Lung (tissue), 12 donors: ENCODE data around the gene EML1. TPM values are rescaled to one million over a fixed set of nuclear protein-coding genes. Genes with fewer than 3 reads are reported as not detected.

Source experiments
- ATAC-seq: fragments of 200-7000 bp; cut with Tn5 transposase; one replicate; pipeline ENCODE4 v1.9.1; 2020; ENCODE audit warnings: moderate number of reproducible peaks; ENCODE audit not compliant: insufficient read depth, low FRiP score
- DNase-seq, 3 donors: peaks; one replicate each; pipeline ENCODE4 v3.0.0-alpha.2; 2013 to 2017
- H3K27ac ChIP-seq, 2 donors: one replicate each; pipeline ENCODE4 v1.5.1; 2013; ENCODE audit warnings: mild to moderate bottlenecking in 2 of 2, moderate library complexity in 2 of 2, control low read depth in 1 of 2, inconsistent platforms in 1 of 2, low read depth in 1 of 2, low read length in 1 of 2
- H3K27me3 ChIP-seq, 3 donors: one replicate each; pipeline ENCODE4 v1.5.1; 2013; ENCODE audit warnings: low read length in 2 of 3; ENCODE audit not compliant: control insufficient read depth in 3 of 3, insufficient read depth in 3 of 3
- H3K36me3 ChIP-seq, 4 donors: one replicate each; pipeline ENCODE4 v1.5.1; 2013; ENCODE audit warnings: low read length in 4 of 4, mild to moderate bottlenecking in 1 of 4, moderate library complexity in 1 of 4; ENCODE audit not compliant: control insufficient read depth in 4 of 4, insufficient read depth in 4 of 4
- H3K4me1 ChIP-seq, 5 donors: one replicate each; pipeline ENCODE4 v1.5.1; 2013; ENCODE audit warnings: low read length in 5 of 5, mild to moderate bottlenecking in 2 of 5, moderate library complexity in 1 of 5; ENCODE audit not compliant: control insufficient read depth in 5 of 5, insufficient read depth in 5 of 5
- H3K4me3 ChIP-seq: one replicate; pipeline ENCODE4 v1.5.1; 2013; ENCODE audit warnings: mild to moderate bottlenecking, control low read depth, moderate library complexity
- H3K9ac ChIP-seq, 2 donors: one replicate each; pipeline ENCODE4 v1.5.1; 2013; ENCODE audit warnings: low read length in 2 of 2, control low read depth in 1 of 2; ENCODE audit not compliant: insufficient read depth in 1 of 2
- H3K9me3 ChIP-seq, 4 donors: one replicate each; pipeline ENCODE4 v1.5.1; 2013; ENCODE audit warnings: low read length in 3 of 4, mild to moderate bottlenecking in 1 of 4, moderate library complexity in 1 of 4; ENCODE audit not compliant: control insufficient read depth in 4 of 4, insufficient read depth in 3 of 4
- CTCF ChIP-seq: IDR thresholded peaks from 2 replicates; pipeline ENCODE4 v1.5.1; 2012; ENCODE audit warnings: mild to moderate bottlenecking; ENCODE audit errors: control extremely low read depth, extremely low read depth
- WGBS, 2 donors: extraction: QIAGEN DNeasy Blood & Tissue Kit; methylation state at CpG; one replicate each; pipeline ENCODE4 v1.1.7; 2013; 5-methylcytosine and 5-hydroxymethylcytosine counted together
- polyA plus RNA-seq, 2 donors: library from polyadenylated mRNA; stranded (reverse); fragments of 200-250 nt; gene quantifications; one replicate each; pipeline ENCODE4 v1.2.1, GENCODE V29; 2013
- total RNA-seq, 2 donors: library from RNA; depleted of rRNA in 1 of 2; stranded (reverse); fragments of >200 nt in 1 of 2; gene quantifications; one replicate each; pipeline ENCODE4 v1.2.1, GENCODE V29; 2014 to 2021
- donor health status: control.
- donor health status: control.
- donor health status: Bipolar disorder and iron deficiency.
- donor health status: healthy.
- donor health status: DM: yes; HTN: yes; CAD: no.

Gene EML1
- total and polyA plus RNA-seq, 4 donors, result 6.7 to 88.0 (median 22.8) TPM

- DNase-seq (no peak), ATAC-seq (no peak)
- H3K36me3 ChIP-seq, result no peaks in the 10 kb centered on the region
- peaks cover 0 to 3% (median 0%) of the 10 kb centered on the region in 5 donors for H3K4me1 ChIP-seq
- H3K27ac ChIP-seq, result peak overlapping the region in 1 of 2 donors; percentile 3
- 84 to 94% methylated on average over 8 of the region's 8 CpGs for WGBS, 2 donors
- TF ChIP-seq CTCF, result no peak
- H3K4me3 ChIP-seq, result no peak overlapping the region
- no peaks in the 10 kb centered on the region for H3K27me3 ChIP-seq
- H3K9ac ChIP-seq, result no peak overlapping the region
- H3K9me3 ChIP-seq, result no peaks in the 10 kb centered on the region
These were observed 6.7 kb upstream of the EML1 start for GRCh38 chr14:99786511-99786989.

DNA sequence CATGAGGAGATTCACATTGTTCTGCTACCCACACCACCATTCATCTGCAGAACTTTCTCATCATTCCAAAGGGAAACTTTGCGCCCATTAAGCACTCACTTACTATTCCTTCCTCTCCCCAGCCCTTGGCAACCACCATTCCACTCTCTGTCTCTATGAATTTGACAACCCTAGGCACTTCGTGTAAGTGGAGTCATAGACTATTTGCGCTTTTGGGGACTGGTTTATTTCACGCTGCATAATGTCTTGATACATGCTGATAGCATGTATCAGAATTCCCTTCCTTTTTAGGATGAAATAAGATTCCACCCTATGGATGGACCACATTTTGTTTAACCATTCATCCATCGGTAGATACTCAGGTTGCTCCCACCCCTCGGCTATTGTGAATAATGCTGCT is 4.5 kb upstream of the EML1 start:
- H3K27me3 ChIP-seq, result no peaks in the 10 kb centered on the region
- no peaks in the 10 kb centered on the region for H3K36me3 ChIP-seq
- no peaks in the 10 kb centered on the region for H3K9me3 ChIP-seq
- WGBS, 2 donors, result 95 to 96% methylated on average over 6 of the region's 6 CpGs
- DNase-seq (no peak), ATAC-seq (no peak)
- H3K27ac ChIP-seq, result no peak overlapping the region
- peaks cover 0 to 14% (median 4%) of the 10 kb centered on the region in 5 donors for H3K4me1 ChIP-seq
- H3K4me3 ChIP-seq, result no peak overlapping the region
- TF ChIP-seq CTCF, result no peak
- no peak overlapping the region for H3K9ac ChIP-seq

DNA sequence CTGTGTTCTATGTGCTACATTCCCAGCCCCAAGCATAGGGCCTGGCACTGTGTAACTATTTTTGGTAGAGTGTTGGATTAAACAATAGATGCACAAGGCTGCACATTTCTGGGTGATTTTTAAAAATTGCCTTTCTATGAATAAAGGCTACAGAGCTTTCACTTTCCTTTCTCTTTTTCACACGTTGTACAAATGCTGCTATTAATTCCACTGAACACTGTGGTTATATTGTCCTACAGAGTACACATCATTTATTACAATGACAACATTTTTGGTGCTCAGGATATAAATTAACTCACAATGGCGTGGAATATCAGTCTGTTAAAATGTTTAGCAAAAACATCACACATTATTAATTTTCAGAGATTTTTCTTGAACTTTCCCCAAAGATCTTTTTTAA is 3.6 kb upstream of the EML1 start:
- Histone ChIP-seq H3K27ac (no peak overlapping the region), H3K9me3 (no peaks in the 10 kb centered on the region), H3K4me1 (peaks cover 0 to 21% (median 6%) of the 10 kb centered on the region in 5 donors), H3K9ac (no peak overlapping the region), H3K27me3 (no peaks in the 10 kb centered on the region), H3K36me3 (no peaks in the 10 kb centered on the region), H3K4me3 (no peak overlapping the region)
- ATAC-seq (no peak), DNase-seq (no peak)
- TF ChIP-seq CTCF, result no peak
- WGBS, 2 donors, result 39 to 45% methylated on average over 2 of the region's 2 CpGs
